Astrocyte of the spinal cord (primary cell): ENCODE data around the gene KLK13.

ENCODE experiments used
- DNase-seq: peaks from one replicate; pipeline ENCODE4 v3.0.0; 2011; ENCODE audit warnings: low read depth, low spot score
- H3K4me3 ChIP-seq: 2 replicates; pipeline ENCODE4 v1.5.1; 2011; ENCODE audit warnings: low read depth, mild to moderate bottlenecking, low read length, moderate library complexity
- CTCF ChIP-seq: IDR thresholded peaks from 2 replicates; pipeline ENCODE4 v1.5.1; 2012; ENCODE audit warnings: low read depth, mild to moderate bottlenecking, low read length, inconsistent platforms
- in situ Hi-C: cut with HindIII; loops from 2 replicates; pipeline ENCODE4 v1.10.0; 2017; ENCODE audit warnings: low sequenced_read_pairs

Gene KLK13

DNA sequence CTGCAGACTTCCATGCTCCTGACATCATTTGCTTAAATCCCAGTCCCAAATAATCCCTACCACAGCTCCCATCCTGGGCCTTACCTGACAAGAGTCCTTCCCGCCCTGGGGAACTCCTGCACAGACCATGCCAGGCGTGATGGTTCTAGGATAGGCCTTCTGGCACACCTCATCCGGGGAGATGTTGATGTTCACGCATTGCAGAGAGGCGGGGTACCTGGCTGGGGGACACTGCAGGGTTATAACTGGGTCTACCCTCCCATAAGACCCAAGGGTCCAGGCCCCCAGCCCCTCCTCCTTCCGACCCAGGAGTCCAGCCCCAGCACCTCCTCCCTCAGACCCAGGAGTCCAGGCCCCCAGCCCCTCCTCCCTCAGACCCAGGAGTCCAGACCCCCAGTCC is 13.8 kb upstream of the KLK13 start:
- no peak for DNase-seq
- H3K4me3 ChIP-seq: no peak overlapping the region
- in situ Hi-C loops: no loop called here
- TF ChIP-seq CTCF: no peak

GRCh38 chr19:51078104-51078503 is 13.2 kb upstream of the KLK13 start:
- no peak overlapping the region for H3K4me3 ChIP-seq
- DNase-seq: no peak
- in situ Hi-C loops: no loop called here
- TF ChIP-seq CTCF: no peak

- in situ Hi-C loops: no loop called here
- TF ChIP-seq CTCF: no peak
- no peak overlapping the region for H3K4me3 ChIP-seq
- DNase-seq: no peak
Observed at GRCh38 chr19:51076631-51077213, 11.8 kb upstream of the KLK13 start.

DNA sequence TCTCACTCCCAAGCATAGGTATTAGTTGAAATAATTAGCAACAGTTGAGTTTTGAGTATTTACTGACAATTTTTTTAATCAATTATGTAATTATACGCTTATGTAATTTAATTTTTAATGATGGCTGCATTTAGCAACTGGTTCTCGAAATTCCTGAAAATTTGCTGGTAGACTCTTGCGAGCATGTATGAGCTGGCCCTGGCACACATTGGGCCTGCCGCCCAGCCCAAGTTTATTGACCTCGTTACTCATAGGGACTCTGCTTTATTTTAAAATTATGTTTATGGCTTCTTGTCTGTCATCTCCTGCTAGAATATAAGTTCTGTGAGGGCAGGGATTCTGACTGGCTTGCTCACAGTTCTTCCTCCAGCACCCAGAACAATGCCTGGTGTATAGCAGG is 11.1 kb upstream of the KLK13 start:
- no peak for TF ChIP-seq CTCF

DNA sequence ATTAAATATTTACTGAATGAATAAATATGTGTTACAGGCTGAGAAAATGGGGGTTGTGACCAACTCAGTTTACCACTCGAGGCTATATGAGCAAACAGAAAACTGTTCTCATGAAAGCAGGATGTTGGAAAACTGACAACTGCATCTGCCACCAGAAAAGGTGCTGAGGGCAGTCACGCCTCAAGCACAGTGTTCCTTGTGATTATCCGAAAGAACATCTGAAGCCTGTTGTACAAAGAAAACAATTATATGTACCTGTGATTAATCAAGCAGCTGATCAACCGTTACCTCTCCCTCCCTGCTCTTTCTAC is 6.2 kb upstream of the KLK13 start:
- DNase-seq: no peak
- no peak overlapping the region for H3K4me3 ChIP-seq
- in situ Hi-C loops: no loop called here
- TF ChIP-seq CTCF: no peak

More for the DNA sequence above, 11.1 kb upstream of the KLK13 start:
- DNase-seq: no peak
- in situ Hi-C loops: no loop called here
- H3K4me3 ChIP-seq: no peak overlapping the region

GRCh38 chr19:51070334-51071094 is 5.6 kb upstream of the KLK13 start:
- H3K4me3 ChIP-seq: no peak overlapping the region
- in situ Hi-C loops: no loop called here
- DNase-seq: no peak
- TF ChIP-seq CTCF: no peak
